Spleen (tissue), 7 donors: ENCODE measurements around the gene COL4A3.

Source experiments
- POLR2A ChIP-seq, 3 donors: fragments of 450-650 bp; IDR thresholded peaks; one replicate each; pipeline ENCODE4 v1.5.1; 2017; ENCODE audit warnings: antibody characterized with exemption in 3 of 3, mild to moderate bottlenecking in 1 of 3
- POLR2AphosphoS5 ChIP-seq, 3 donors: sonication (generic); formaldehyde crosslinking; IDR thresholded peaks; one replicate each; pipeline ENCODE4 v1.5.1; 2017; ENCODE audit warnings: antibody characterized with exemption in 3 of 3
- TF ChIP-seq, protein P1 (sequence below), 11 experiments: fragments of 200-600 bp in 7 of 11; fragments of 450-650 bp in 4 of 11; sonication (generic) in 4 of 11; IDR thresholded peaks in 8 of 11; conservative IDR thresholded peaks in 3 of 11; 1 replicate in 7 of 11; 2 replicates in 4 of 11; pipeline versions ENCODE4 v1.4.0 to v1.8.0; 2016 to 2021; ENCODE audit warnings: antibody characterized with exemption in 11 of 11, inconsistent platforms in 4 of 11, mild to moderate bottlenecking in 1 of 11
- donor health status: DM: no; HTN: no; CAD: no; lungs with moderate emphysema.
- donor health status: DM: no; HTN: no; CAD: no.
- donor health status: DM: no; HTN: no; CAD: no.

DNA sequence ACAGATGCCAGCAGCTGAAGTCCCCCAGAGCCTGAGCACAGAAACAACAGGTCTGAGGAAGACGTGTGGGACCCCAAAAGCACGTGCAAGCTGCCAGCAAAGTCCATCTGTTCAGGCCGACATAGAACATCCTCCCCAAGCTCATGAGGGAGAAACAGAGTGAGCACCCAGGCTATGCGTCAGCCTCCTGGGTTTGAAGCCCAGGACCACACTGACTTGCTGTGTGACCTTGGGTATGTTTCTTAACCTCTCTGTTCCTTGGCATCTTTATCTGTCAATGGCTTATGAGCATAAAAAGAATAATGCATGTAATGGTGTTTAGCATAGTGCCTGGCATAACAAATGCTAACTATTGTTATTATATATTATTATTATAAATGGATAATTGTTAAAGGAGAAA, 40.7 kb upstream of the COL4A3 start:
- TF ChIP-seq, protein P1, sequence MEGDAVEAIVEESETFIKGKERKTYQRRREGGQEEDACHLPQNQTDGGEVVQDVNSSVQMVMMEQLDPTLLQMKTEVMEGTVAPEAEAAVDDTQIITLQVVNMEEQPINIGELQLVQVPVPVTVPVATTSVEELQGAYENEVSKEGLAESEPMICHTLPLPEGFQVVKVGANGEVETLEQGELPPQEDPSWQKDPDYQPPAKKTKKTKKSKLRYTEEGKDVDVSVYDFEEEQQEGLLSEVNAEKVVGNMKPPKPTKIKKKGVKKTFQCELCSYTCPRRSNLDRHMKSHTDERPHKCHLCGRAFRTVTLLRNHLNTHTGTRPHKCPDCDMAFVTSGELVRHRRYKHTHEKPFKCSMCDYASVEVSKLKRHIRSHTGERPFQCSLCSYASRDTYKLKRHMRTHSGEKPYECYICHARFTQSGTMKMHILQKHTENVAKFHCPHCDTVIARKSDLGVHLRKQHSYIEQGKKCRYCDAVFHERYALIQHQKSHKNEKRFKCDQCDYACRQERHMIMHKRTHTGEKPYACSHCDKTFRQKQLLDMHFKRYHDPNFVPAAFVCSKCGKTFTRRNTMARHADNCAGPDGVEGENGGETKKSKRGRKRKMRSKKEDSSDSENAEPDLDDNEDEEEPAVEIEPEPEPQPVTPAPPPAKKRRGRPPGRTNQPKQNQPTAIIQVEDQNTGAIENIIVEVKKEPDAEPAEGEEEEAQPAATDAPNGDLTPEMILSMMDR (IDR thresholded peaks at IDR 0.05 in 8 of 11, conservative IDR thresholded peaks at IDR 0.05 in 3 of 11), result no peak
- TF ChIP-seq POLR2A (IDR thresholded peaks at IDR 0.05) (no peak), POLR2AphosphoS5 (IDR thresholded peaks at IDR 0.05) (no peak)
